Measurements from ENCODE around the gene TTC23. TPM values are rescaled to one million over a fixed set of nuclear protein-coding genes. Genes with fewer than 3 reads are reported as not detected.

The TTC23 gene
- total and polyA plus RNA-seq, 2 donors (not counting 3 experiments of a cell fraction or from before 2014, with no cell fraction given): 4.1 to 27.3 TPM

DNA sequence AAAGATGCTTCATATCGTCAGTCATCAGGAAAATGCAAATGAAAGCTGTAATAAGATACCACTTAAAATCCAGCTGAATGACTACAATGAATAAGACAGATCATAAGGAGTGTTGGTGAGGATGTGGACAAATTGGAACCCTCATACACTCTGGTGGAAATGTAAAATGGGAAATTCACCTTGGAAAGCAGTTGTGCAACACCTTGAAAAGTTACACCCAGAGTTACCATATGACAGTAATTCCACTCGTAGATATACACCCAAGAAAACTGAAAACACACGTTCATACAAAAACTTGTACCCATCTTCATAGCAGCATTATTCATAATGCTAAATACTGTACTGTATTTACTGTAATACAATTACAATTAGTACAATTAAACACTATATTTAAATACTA, 2.3 kb downstream of the TTC23 start:
- intact Hi-C loops (cut with micrococcal nuclease) (no loop called here), dilution Hi-C loops (cut with MboI; ENCODE audit: extremely low pct_ligation_motif_present, low sequenced_read_pairs) (no loop called here)
- H3K4me3 ChIP-seq (replicated peaks in 1 of 3; ENCODE audit: insufficient read depth in 1 of 3, low read depth in 1 of 3, low read length in 3 of 3): no peak overlapping the region

More for the DNA sequence above, 2.3 kb downstream of the TTC23 start:
- no peak overlapping the region for H3K9ac ChIP-seq (replicated peaks; ENCODE audit: extremely low read depth, insufficient read depth, low read length)
- no peaks in the 10 kb centered on the region for H4K20me1 ChIP-seq (replicated peaks; ENCODE audit: control insufficient read depth, extremely low read depth, insufficient read depth, low read length)
- BruUV-seq (replicated peaks): no TSS peak
- H3K9me3 ChIP-seq (replicated peaks; ENCODE audit: control insufficient read depth, insufficient read depth, low read length): no peaks in the 10 kb centered on the region
- no peak overlapping the region for H3K4me2 ChIP-seq (ENCODE audit: insufficient read depth, low read length)
- peaks cover 31% of the 10 kb centered on the region for H3K79me2 ChIP-seq (ENCODE audit: control insufficient read depth, insufficient read depth, low read length)
- FAIRE-seq (no peak), DNase-seq (ENCODE audit: low read depth, low spot score) (no peak)
- H2AFZ ChIP-seq (ENCODE audit: low read depth, low read length): no peak overlapping the region
- H3K9me1 ChIP-seq (replicated peaks; ENCODE audit: control insufficient read depth, extremely low read depth, insufficient read depth, low read length): no peaks in the 10 kb centered on the region
- TF ChIP-seq JUN (IDR thresholded peaks at IDR 0.05; ENCODE audit: borderline replicate concordance, insufficient read depth, insufficient read length, low read depth): no peak
- no peak for TF ChIP-seq MYC (IDR thresholded peaks at IDR 0.05; ENCODE audit: low read depth, low read length)
- no peak for TF ChIP-seq FOS (IDR thresholded peaks at IDR 0.05; ENCODE audit: borderline replicate concordance, insufficient read depth, low read length)
- no peak for TF ChIP-seq POLR2A (IDR thresholded peaks at IDR 0.05; ENCODE audit: low read depth, low read length)
- no peak for TF ChIP-seq GATA2 (IDR thresholded peaks at IDR 0.05; ENCODE audit: insufficient read depth, insufficient read length, low read depth, low read length)
- no peak for TF ChIP-seq EZH2 (IDR thresholded peaks at IDR 0.05; ENCODE audit: borderline replicate concordance, low read depth, low read length, severe bottlenecking)
- TF ChIP-seq, protein P1, sequence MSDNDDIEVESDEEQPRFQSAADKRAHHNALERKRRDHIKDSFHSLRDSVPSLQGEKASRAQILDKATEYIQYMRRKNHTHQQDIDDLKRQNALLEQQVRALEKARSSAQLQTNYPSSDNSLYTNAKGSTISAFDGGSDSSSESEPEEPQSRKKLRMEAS (IDR thresholded peaks at IDR 0.05; ENCODE audit: insufficient read depth, insufficient read length): no peak
- TF ChIP-seq, protein P2, sequence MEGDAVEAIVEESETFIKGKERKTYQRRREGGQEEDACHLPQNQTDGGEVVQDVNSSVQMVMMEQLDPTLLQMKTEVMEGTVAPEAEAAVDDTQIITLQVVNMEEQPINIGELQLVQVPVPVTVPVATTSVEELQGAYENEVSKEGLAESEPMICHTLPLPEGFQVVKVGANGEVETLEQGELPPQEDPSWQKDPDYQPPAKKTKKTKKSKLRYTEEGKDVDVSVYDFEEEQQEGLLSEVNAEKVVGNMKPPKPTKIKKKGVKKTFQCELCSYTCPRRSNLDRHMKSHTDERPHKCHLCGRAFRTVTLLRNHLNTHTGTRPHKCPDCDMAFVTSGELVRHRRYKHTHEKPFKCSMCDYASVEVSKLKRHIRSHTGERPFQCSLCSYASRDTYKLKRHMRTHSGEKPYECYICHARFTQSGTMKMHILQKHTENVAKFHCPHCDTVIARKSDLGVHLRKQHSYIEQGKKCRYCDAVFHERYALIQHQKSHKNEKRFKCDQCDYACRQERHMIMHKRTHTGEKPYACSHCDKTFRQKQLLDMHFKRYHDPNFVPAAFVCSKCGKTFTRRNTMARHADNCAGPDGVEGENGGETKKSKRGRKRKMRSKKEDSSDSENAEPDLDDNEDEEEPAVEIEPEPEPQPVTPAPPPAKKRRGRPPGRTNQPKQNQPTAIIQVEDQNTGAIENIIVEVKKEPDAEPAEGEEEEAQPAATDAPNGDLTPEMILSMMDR (IDR thresholded peaks at IDR 0.05; ENCODE audit: extremely low read depth in 1 of 2, insufficient read depth in 1 of 2, low read depth in 1 of 2, low read length in 2 of 2): no peak
- TF ChIP-seq POLR2AphosphoS5 (IDR thresholded peaks at IDR 0.05; ENCODE audit: insufficient read depth, low read depth, low read length): no peak
- POLR2A ChIA-PET: no interaction called here
- H3K27me3 ChIP-seq (ENCODE audit: control insufficient read depth in 2 of 2, insufficient read depth in 2 of 2, low read length in 2 of 2): no peaks in the 10 kb centered on the region
- no peaks in the 10 kb centered on the region for H3K36me3 ChIP-seq (ENCODE audit: control insufficient read depth in 2 of 2, extremely low read depth in 1 of 2, insufficient read depth in 2 of 2, low read length in 2 of 2)
- H3K27ac ChIP-seq (ENCODE audit: insufficient read depth, low read depth, low read length): no peak overlapping the region
- CTCF ChIA-PET: interaction anchor here (0.9 to 1.3 kb wide), 2 partner anchors 13 to 147 kb away, joined by 3 to 4 read pairs; no protein-coding TSS in a partner anchor
- H3K4me1 ChIP-seq (ENCODE audit: control insufficient read depth, extremely low read depth, insufficient read depth, low read length): peaks cover 22% of the 10 kb centered on the region

Measured in endothelial cell of umbilical vein (primary cell).